Adrenal gland (tissue), 5 donors: ENCODE results near the gene SLC18B1.

Source experiments
- POLR2A ChIP-seq, 2 donors: fragments of 450-650 bp; IDR thresholded peaks; one replicate each; pipeline ENCODE4 v1.6.1; 2017; ENCODE audit warnings: antibody characterized with exemption in 2 of 2, mild to moderate bottlenecking in 2 of 2, moderate library complexity in 1 of 2
- TF ChIP-seq, protein P1 (sequence below), 6 experiments: fragments of 450-650 bp in 4 of 6; fragments of 200-600 bp in 2 of 6; sonication (generic) in 1 of 6; IDR thresholded peaks; 1 replicate in 5 of 6; 2 replicates in 1 of 6; pipeline versions ENCODE4 v1.5.1 to v1.8.0; 2016 to 2021; ENCODE audit warnings: antibody characterized with exemption in 6 of 6, mild to moderate bottlenecking in 2 of 6, moderate library complexity in 1 of 6
- donor health status: DM: no; HTN: no; CAD: no.

GRCh38 chr6:132812756-132813172 is 14.3 kb upstream of the SLC18B1 start:
- TF ChIP-seq POLR2A (IDR thresholded peaks at IDR 0.05), result no peak
- TF ChIP-seq, protein P1, sequence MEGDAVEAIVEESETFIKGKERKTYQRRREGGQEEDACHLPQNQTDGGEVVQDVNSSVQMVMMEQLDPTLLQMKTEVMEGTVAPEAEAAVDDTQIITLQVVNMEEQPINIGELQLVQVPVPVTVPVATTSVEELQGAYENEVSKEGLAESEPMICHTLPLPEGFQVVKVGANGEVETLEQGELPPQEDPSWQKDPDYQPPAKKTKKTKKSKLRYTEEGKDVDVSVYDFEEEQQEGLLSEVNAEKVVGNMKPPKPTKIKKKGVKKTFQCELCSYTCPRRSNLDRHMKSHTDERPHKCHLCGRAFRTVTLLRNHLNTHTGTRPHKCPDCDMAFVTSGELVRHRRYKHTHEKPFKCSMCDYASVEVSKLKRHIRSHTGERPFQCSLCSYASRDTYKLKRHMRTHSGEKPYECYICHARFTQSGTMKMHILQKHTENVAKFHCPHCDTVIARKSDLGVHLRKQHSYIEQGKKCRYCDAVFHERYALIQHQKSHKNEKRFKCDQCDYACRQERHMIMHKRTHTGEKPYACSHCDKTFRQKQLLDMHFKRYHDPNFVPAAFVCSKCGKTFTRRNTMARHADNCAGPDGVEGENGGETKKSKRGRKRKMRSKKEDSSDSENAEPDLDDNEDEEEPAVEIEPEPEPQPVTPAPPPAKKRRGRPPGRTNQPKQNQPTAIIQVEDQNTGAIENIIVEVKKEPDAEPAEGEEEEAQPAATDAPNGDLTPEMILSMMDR (IDR thresholded peaks at IDR 0.05), result no peak
